Stimulated activated CD4-positive, alpha-beta T cell treated with anti-CD3 and anti-CD28 coated beads, Interleukin-4, amount 100 ng/mL, for 24 hours (primary cell): Measurements from ENCODE around the gene INPP4B.

Experiments used
- DNase-seq: peaks from one replicate; pipeline ENCODE4 v3.0.0-alpha.2; 2020

The INPP4B gene

GRCh38 chr4:142331646-142332045 lies 514.5 kb downstream of the INPP4B start:
- no peak for DNase-seq

- no peak for DNase-seq
These were observed 515.0 kb downstream of the INPP4B start for GRCh38 chr4:142331132-142331531.

DNA sequence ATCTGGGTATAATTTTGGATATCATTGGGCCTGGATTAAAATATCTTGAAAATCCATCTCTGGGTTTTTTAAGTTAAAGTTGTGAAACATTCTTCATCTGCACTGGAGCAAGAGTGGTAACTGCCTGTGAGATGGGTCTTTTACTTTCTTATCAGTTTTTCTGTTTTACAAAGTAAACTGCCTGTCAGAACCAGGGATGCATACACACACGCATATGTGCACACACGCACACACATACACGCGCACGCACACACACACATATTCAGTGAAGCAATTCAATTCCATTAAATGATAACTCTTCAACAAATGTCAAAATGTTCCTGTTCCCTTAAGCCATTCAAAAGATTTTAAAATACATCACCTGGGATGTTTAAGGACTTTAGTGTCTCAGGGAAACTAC lies 515.8 kb downstream of the INPP4B start:
- no peak for DNase-seq

- DNase-seq = no peak
These were observed 516.8 kb downstream of the INPP4B start for GRCh38 chr4:142329313-142329712.

- DNase-seq = no peak
These were observed 519.9 kb downstream of the INPP4B start for GRCh38 chr4:142326181-142326580.

GRCh38 chr4:142324572-142324971 lies 521.5 kb downstream of the INPP4B start:
- no peak for DNase-seq

- DNase-seq = no peak
These were observed 523.1 kb downstream of the INPP4B start for GRCh38 chr4:142322996-142323395.

DNA sequence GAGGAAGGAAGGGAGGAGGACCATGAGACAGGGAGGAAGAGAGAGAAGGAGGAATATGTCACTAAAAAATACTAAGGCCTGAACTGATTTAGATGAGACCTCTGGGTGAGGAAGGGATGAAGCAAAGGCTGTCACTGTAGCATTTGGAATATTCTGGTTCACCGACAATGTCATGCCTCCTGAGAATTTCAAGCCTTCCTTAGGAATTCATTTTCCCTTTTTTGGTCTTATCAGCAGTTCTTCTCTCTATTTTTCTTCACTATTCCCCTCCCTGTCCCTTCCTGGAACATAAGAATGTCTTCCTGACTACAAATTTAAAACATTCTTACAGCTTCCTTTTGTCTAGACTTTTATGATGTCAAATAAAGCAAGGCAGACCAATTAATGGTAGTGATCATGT lies 527.8 kb downstream of the INPP4B start:
- no peak for DNase-seq

DNA sequence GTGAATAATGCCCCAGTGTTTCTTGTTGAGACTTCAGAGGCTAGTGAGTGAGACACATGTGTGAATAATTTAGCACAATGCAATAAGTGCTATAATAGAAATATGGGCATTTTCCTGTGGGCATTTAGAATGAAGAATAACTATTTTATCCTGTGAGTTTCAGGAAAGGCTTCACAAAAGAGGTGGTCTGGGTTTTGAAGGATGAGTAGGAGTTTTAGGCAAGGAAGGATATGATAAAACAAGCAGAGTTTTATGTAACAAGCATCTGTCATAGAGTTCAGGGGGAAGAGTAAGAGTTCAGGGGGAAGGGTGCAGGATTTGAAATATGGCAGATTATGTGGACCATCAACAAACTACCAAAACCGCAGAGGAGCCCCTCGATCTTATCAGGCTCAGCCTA lies 529.2 kb downstream of the INPP4B start:
- no peak for DNase-seq

DNA sequence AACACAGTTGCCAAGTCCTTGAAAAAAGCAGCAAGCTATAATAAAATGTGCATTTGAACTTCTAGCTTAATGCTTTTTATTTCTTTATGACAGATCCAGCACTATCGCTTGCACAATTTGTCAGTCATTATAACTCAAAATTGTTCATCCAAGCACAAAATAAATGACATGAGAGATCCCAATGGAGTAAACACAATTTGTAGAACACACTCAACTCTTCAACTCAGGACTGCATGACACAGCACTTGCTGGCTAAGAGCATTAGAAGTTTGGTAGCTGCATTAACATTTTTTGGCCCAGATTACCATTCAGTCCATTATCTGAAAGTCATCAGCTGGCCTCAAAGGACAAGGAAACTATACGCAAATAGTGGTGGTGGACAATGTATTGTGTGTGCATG lies 530.1 kb downstream of the INPP4B start:
- no peak for DNase-seq

GRCh38 chr4:142314686-142315085 lies 531.4 kb downstream of the INPP4B start:
- no peak for DNase-seq

- no peak for DNase-seq
These were observed 531.9 kb downstream of the INPP4B start for GRCh38 chr4:142314247-142314646.

DNA sequence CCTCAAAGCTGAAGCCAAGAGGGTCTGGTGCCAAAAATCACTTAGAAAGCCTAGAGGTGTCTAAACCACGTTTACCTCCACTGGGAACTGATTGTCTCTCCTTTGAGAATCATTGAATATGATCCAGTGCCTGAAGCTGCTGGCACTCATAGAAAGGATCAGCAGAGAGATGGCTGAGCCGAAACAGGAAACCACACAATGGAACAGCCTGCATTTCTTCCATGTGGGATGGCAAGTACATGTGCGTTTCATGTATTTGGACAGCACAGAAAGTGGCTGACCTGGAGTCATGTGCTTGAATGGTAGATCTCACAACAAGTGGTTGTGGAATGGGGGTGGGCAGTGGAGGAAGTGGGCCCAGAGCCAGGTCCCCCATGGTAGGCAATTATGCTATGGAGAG lies 533.7 kb downstream of the INPP4B start:
- no peak for DNase-seq

- no peak for DNase-seq
These were observed 534.2 kb downstream of the INPP4B start for GRCh38 chr4:142311916-142312315.

- DNase-seq = no peak
These were observed 536.3 kb downstream of the INPP4B start for GRCh38 chr4:142309772-142310171.

DNA sequence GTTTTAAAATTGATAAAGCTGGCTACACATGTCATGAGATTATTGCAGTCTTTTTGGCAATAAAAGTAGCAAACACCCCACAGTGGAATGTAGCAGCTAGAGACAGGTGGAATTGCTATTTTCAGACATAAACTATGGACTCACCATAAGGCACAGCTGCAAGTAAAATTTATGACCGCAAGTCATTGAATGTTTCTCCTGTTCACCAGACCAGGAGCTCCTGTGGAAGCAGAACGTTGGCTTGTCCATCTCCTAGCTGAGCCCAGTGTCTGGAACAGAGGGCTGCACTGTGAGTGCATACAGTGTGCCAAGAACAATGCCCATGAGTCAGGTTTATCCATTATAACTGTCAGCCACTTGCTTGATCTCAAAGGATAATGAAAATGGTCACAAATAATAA lies 538.2 kb downstream of the INPP4B start:
- no peak for DNase-seq

DNA sequence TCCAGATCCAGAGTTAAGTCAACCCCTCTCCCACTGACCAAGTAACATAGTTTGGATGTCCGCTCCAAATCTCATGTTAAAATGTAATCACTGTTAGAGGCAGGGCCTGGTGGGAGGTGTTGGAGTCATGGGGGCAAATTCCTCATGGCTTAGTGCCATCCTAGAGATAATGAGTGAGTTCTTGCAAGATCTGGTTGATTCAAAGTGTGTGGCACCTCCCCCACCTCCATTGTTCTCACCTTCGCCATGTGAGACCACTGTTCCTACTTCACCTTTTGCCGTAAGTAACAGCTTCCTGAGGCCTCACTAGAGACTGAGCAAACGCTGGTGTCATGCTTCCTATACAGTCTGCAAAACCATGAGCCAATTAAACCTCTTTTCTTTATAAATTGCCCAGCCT lies 548.8 kb downstream of the INPP4B start:
- DNase-seq = no peak

- no peak for DNase-seq
These were observed 552.6 kb downstream of the INPP4B start for GRCh38 chr4:142293536-142293935.

DNA sequence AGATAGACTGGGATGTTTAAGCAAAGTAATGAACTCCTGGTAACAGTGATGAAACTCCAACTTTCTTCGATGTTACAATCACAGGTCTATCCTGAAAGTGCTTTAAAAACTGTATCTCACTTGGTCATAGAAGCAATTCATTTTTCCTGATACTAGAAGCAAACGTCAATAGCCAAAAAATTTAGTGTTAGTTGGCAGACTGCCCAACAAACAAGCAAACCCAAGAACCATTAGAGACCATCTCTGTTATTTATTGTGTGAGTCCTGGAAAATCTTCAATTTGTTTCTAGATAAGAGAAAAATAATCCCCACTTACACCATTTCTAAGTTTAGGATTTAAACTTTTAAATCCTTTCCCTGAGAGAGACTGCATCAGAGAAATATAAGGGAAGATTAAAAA lies 553.9 kb downstream of the INPP4B start:
- DNase-seq = no peak

DNA sequence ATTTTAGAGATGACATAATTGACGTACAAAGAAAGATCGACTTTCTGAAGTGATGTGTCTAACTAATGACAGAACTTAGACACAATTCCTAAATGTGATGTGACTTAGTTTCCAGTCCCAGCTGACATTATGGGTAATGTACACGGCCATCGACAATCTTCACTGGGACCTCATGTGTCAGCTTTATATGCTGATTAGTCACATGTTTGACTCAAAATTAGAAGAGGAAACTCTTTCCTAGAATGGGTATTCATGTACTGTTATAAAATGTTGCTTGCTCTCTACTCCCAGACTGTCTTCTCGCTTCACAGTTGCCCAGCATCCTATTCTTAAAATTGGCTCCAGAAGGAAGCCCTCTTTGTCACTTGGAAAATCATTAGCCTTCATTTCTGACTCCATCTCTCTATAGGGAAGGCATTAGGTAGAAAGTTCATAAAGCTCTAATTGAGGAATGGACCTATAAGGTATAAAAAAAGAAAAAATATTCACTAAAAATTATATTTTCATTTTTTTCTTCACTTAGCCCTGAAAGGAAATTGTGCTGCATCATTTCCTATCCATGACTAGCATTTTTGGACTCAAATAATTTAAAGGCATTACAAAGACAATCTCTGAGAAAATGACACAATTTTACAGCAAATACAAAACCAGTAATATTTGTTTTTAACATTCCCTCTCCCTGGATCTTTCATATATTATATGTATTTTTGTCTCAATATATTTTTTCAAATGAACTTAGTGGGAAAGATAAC lies 554.6 kb downstream of the INPP4B start:
- no peak for DNase-seq

GRCh38 chr4:142287371-142287770 lies 558.7 kb downstream of the INPP4B start:
- no peak for DNase-seq

- DNase-seq = no peak
These were observed 560.9 kb downstream of the INPP4B start for GRCh38 chr4:142285222-142285583.

DNA sequence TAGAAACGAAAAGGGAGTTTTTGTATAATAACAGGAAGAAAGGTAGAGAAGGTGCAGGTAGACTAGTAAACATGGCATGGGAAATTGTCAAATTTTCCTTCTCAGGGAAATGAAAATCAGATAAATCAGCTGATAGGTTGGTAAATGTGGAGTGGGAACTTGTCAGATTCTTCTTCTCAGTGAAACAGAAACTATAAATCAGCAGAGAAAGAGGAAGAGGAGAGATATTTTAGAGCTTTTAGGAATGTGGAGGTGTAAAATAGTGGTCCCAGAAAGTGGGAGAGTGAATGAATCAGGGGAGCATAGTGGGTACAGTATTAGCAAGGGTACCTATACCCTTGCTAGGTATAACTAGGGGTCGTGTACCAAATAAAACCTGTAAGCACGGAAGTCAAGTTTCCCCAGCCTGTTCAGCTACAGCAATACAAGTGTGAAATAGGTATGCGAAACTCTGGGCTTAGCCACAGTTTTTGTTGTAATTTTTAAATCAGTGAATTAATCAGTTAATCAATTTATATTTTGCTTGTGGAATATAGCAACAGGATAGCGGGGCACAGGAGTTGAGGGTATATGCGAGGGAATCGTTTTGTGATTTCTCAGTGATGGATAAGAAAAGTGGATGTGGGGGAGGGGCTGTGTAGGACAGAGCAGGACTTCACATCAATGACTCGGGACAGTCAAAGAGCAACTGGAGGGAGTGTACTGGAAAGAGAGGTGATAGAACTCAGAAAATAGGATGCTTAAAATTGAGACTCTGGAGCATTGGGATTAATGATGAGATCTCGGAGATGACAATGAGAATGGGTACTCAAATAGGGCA lies 561.5 kb downstream of the INPP4B start:
- DNase-seq = no peak

DNA sequence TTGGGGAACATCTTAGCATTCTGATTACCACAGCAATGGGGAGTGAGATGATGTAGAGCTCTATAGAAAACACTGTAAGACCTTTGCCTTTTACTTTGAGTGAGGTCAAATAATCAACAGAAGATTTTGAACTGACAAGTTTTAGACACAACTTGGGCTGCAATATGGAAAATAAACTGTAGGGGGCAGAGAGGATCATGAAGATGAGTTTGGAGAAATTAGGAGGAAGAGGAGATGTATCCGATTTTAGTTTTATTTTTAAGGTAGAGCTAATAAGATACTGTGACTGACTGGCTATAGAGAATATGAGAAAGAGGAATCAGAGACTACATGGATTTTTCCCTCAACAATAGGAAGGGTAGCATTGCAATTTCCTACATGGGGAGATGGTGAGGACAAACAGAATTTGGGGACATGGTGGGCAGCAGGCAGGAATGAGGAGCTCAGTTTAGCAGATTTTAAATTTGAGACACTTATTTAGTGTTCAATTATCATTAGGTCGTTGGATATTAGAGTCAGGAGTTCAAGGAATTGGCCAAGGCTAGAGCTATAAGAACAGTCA lies 563.1 kb downstream of the INPP4B start:
- no peak for DNase-seq
